Cardiac muscle cell (in vitro differentiated cells and primary cell): ENCODE measurements around the gene COL4A1. TPM values are rescaled to one million over a fixed set of nuclear protein-coding genes. Genes with fewer than 3 reads are reported as not detected.

Experiments used
- DNase-seq, 2 donors: peaks; one replicate each; pipeline versions ENCODE4 v3.0.0 to v3.0.0-alpha.2; 2010 to 2017; ENCODE audit warnings: low read depth in 1 of 2, low spot score in 1 of 2
- H3K27ac ChIP-seq: fragments of 200-600 bp; sonication (generic); 2 replicates; pipeline ENCODE4 v1.5.1; 2016
- H3K27me3 ChIP-seq: fragments of 200-600 bp; sonication (generic); 2 replicates; pipeline ENCODE4 v1.6.0; 2016; ENCODE audit warnings: control low read depth
- H3K36me3 ChIP-seq: fragments of 200-600 bp; sonication (generic); 2 replicates; pipeline ENCODE4 v1.5.1; 2016; ENCODE audit warnings: control low read depth
- H3K4me1 ChIP-seq: fragments of 200-600 bp; sonication (generic); 2 replicates; pipeline ENCODE4 v1.8.1; 2017; ENCODE audit warnings: low read depth, mild to moderate bottlenecking, mixed run types
- H3K4me3 ChIP-seq: fragments of 200-600 bp; sonication (generic); 2 replicates; pipeline ENCODE4 v1.5.1; 2016; ENCODE audit warnings: mild to moderate bottlenecking
- H3K9me3 ChIP-seq: fragments of 200-600 bp; sonication (generic); 2 replicates; pipeline ENCODE4 v1.5.1; 2017; ENCODE audit warnings: low read depth, mild to moderate bottlenecking, control low read depth
- polyA plus RNA-seq: library from polyadenylated mRNA; unstranded; fragments of >200 nt; fragmentation: Nextera tagmentation; extraction: Ambion mirVana; gene quantifications from 2 replicates; pipeline ENCODE4 v1.2.1, GENCODE V29; 2016
- total RNA-seq: library from RNA; depleted of rRNA; stranded (reverse); fragments of >200 nt; gene quantifications from 2 replicates; pipeline ENCODE4 v1.2.3, GENCODE V29; 2016
- TF ChIP-seq, protein P1 (sequence below): IDR thresholded peaks from 2 replicates; pipeline ENCODE4 v1.5.1; 2012; ENCODE audit warnings: low read depth, mild to moderate bottlenecking, low read length

Gene COL4A1
- total and polyA plus RNA-seq, 2 experiments from 2014 or later, result 73.9 to 171 TPM

GRCh38 chr13:110301606-110302553 lies 5.1 kb downstream of the COL4A1 start:
- DNase-seq, result peak in 1 of 2 donors; percentile 84
- H3K4me3 ChIP-seq, result no peak overlapping the region
- peaks cover 3% of the 10 kb centered on the region for H3K27me3 ChIP-seq
- H3K9me3 ChIP-seq, result no peaks in the 10 kb centered on the region
- no peak overlapping the region for H3K27ac ChIP-seq
- H3K36me3 ChIP-seq, result no peaks in the 10 kb centered on the region
- peaks cover 10% of the 10 kb centered on the region for H3K4me1 ChIP-seq
- TF ChIP-seq, protein P1, sequence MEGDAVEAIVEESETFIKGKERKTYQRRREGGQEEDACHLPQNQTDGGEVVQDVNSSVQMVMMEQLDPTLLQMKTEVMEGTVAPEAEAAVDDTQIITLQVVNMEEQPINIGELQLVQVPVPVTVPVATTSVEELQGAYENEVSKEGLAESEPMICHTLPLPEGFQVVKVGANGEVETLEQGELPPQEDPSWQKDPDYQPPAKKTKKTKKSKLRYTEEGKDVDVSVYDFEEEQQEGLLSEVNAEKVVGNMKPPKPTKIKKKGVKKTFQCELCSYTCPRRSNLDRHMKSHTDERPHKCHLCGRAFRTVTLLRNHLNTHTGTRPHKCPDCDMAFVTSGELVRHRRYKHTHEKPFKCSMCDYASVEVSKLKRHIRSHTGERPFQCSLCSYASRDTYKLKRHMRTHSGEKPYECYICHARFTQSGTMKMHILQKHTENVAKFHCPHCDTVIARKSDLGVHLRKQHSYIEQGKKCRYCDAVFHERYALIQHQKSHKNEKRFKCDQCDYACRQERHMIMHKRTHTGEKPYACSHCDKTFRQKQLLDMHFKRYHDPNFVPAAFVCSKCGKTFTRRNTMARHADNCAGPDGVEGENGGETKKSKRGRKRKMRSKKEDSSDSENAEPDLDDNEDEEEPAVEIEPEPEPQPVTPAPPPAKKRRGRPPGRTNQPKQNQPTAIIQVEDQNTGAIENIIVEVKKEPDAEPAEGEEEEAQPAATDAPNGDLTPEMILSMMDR, result no peak

DNA sequence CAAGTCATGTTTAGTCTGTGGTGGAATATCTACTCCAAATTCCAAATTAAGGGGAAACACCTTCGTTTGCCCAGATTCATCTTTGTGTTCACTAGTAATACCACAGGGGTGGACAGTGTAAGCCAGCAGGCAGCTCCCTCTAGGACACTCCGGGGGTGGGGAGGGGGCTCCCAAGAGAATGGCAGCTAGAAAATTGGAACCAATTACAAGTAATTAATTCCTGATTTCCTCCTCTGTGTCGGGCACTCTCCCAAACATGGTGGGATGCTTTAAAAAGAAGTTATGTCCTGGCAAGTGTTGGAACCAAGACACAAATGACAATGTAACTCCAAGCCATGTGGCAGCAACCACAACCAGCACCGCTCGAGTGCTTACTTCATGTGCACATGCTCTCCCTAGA lies 5.9 kb downstream of the COL4A1 start:
- Histone ChIP-seq H3K27me3 (peaks cover 3% of the 10 kb centered on the region), H3K4me3 (no peak overlapping the region), H3K9me3 (no peaks in the 10 kb centered on the region), H3K4me1 (peaks cover 10% of the 10 kb centered on the region), H3K27ac (no peak overlapping the region), H3K36me3 (no peaks in the 10 kb centered on the region)
- TF ChIP-seq, protein P1, result no peak
- no peak for DNase-seq

DNA sequence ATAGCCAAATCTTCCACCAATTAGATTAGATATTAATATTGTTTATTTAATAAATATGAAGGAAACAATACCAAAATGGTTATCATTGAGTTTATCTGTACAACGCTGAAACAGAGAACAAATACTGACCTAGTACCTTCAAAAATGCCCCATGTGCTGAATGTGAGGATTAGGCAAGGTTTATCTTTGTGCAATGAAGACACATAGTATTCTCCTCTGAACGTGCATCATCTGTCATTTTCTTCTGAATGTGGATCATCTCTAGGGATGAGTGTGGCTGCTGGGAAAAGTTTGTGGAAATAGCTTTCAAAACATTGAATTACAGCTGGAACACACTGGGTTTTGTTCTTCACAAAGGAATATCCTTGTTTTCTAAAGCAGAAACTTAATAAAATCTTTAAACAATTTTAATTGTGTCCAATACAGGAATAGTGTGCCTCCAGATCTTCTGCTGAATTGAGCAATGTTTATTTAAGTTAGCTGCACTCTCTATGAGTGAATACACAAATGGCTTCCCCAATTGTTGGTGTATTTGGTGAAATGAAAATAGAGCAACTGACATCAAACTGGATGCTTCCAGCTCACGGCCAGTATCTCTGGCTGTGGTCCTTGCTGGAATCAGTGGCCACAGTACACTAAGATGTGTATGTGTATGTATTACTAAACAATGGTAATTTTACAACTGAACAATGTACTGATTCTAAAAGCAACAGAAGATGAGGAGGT lies 6.7 kb downstream of the COL4A1 start:
- no peak overlapping the region for H3K4me3 ChIP-seq
- peaks cover 2% of the 10 kb centered on the region for H3K4me1 ChIP-seq
- H3K36me3 ChIP-seq, result no peaks in the 10 kb centered on the region
- H3K27me3 ChIP-seq, result no peaks in the 10 kb centered on the region
- H3K27ac ChIP-seq, result no peak overlapping the region
- DNase-seq, result no peak
- H3K9me3 ChIP-seq, result no peaks in the 10 kb centered on the region
- TF ChIP-seq, protein P1, result no peak

- TF ChIP-seq, protein P1, result no peak
- H3K36me3 ChIP-seq, result no peaks in the 10 kb centered on the region
- H3K9me3 ChIP-seq, result no peaks in the 10 kb centered on the region
- no peaks in the 10 kb centered on the region for H3K27me3 ChIP-seq
- H3K27ac ChIP-seq, result no peak overlapping the region
- no peak overlapping the region for H3K4me3 ChIP-seq
- DNase-seq, result no peak
- no peaks in the 10 kb centered on the region for H3K4me1 ChIP-seq
Measured at GRCh38 chr13:110299283-110299840, 7.6 kb downstream of the COL4A1 start.

DNA sequence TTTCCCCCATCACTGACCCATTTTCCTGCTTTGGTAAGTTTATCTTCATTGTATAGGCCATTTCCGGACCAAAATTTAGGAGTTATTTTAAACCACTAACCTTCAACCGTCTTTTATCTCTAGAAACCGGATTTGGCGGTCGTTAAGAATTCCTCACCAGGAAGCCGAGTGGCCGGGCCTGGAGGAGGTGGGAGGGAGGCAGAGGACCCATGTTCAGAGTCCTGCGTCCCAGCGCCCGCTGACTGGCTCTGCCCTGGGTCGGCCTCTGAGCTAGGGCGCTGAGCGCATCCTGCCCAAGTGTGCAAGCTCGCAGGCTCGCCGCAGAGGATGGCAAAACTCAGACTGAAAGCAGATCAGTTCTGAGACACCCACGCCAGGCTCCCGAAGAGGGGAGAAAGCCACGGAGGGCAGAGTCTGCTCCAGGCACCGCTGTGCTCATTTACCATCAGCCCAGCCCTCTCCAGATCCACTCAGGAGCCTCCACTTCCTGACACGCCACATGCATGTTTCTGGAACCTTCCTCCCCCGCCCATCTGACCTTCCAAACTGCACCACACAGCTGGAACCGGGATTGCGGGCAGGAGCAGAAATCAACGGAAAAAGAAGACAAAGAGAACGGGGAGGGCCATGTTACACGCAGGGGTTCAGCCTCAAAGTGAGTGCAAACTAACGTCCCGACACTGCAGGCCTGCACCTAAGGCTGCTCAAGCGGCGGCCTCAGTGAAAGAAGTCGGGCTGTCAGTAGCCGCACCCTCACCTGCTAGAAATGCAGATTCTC lies 8.3 kb downstream of the COL4A1 start:
- no peaks in the 10 kb centered on the region for H3K36me3 ChIP-seq
- no peaks in the 10 kb centered on the region for H3K9me3 ChIP-seq
- peak in 1 of 2 donors; percentile 72 for DNase-seq
- TF ChIP-seq, protein P1, result no peak
- no peak overlapping the region for H3K4me3 ChIP-seq
- no peaks in the 10 kb centered on the region for H3K27me3 ChIP-seq
- no peak overlapping the region for H3K27ac ChIP-seq
- H3K4me1 ChIP-seq, result no peaks in the 10 kb centered on the region
